ENCODE data around the gene SLC7A6OS.

DNA sequence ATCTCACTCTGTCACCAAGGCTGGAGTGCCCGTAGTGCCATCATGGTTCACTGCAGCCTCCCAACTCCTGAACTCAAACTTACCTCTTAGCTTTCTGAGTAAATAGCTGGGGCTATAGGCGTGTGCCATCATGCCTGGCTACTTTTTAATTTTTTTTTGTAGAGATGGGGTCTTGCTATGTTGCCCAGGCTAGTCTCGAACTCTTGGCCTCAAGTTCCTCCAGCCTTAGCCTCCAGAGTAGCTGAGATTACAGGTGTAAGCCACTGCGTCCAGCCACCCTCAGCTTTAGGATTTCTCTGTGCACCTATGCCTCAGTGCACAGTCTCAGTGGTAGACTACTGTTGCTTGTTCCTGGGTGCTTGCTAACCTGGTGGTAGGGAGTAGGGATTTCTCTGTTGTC, 41.0 kb downstream of the SLC7A6OS start:
- no peak for TF ChIP-seq EZH2phosphoT487 (IDR thresholded peaks at IDR 0.05; ENCODE audit: insufficient read depth, low read depth)
- no peak for TF ChIP-seq EZH2 (IDR thresholded peaks at IDR 0.05; ENCODE audit: insufficient read depth, poor library complexity, severe bottlenecking)
